COLO829 (cell line): ENCODE results near the gene DUOXA2.

ENCODE experiments used
- DNase-seq: peaks from one replicate; pipeline ENCODE4 v3.0.0; 2012; ENCODE audit warnings: low spot score

Gene DUOXA2

GRCh38 chr15:45162771-45163507 is 48.8 kb downstream of the DUOXA2 start:
- peak; percentile 84 for DNase-seq

GRCh38 chr15:45163508-45163856 is 49.4 kb downstream of the DUOXA2 start:
- DNase-seq, result no peak

- DNase-seq, result no peak
Observed at GRCh38 chr15:45164914-45165313, 50.8 kb downstream of the DUOXA2 start.

DNA sequence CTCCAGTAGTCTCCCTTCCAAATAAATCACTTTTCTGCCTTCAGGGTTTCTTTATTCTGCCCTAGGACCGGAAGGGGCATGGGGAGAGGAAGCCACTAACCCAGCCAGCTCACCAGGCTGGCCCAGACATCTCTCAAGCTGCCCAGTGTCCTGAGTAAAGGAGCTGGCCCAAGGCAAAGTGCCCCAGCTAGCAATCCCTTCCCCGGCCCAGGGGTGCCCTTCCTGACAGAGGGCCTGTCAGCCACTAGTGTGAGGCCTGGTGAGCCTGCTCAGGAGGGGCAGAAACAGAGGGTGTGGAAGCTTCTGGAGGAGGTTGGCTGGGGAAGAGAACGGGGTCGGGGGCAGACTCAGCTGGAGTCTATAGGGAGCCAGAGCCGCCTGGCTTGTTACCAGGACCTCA is 51.4 kb downstream of the DUOXA2 start:
- DNase-seq, result no peak

GRCh38 chr15:45166834-45167630 is 52.9 kb downstream of the DUOXA2 start:
- DNase-seq, result peak; percentile 38

DNA sequence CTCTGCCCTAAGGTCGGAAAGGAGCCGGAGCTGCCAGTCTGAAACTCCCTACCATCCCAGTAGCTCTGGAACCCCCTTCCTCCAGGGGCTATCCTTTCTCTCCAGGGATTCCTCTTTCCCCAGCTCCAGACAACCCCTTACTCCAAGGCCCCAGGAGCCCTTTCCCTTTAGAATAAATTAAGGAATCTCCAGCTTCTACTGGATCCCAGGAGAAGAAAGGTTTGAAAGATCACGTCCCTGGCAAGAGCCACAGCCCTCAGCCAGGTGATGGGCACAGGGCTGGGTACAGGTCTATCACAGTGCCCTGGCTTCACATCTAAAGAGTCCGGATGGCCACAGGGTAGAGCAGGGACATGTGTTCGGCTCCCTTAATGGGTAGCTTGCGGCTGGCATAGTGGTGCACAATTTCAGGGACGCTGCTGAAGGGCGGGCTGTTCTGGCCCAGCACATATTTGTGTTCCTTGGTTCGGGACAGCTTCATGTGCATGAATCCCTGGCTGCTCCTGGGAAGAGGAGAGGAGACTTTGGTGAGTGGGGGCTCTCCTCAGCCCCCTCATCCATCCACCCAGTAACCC is 53.6 kb downstream of the DUOXA2 start:
- no peak for DNase-seq
